Neural progenitor cell (in vitro differentiated cells): Measurements from ENCODE around the gene GAS6.

ENCODE experiments used
- EZH2phosphoT487 ChIP-seq: fragments of 200-600 bp; sonication (generic); IDR thresholded peaks from 2 replicates; pipeline ENCODE4 v1.6.1; 2017; ENCODE audit warnings: antibody characterized with exemption
- TF ChIP-seq, protein P1 (sequence below): fragments of 200-600 bp; sonication (generic); IDR thresholded peaks from 2 replicates; pipeline ENCODE4 v1.5.1; 2017; ENCODE audit warnings: antibody characterized with exemption, mild to moderate bottlenecking

DNA sequence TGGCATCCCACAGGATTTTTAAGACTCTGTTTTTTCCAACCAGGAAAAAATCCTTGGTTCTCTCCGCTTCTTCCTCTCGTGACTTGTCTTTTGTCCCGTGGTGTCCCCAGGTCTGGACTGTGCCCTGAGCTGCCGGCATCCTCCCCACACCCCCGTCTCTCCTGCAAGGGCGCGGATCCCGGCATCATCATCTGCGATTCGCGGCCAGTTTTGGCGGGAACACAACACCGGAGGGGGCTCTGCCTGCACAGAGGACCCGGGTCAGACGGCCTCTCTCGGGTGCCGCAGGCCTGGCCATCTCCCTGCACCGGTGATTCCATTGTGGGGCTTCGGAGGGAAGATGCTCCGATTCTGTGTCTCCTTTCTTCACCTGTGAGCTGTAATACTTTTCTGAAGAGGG is 18.8 kb upstream of the GAS6 start:
- TF ChIP-seq, protein P1, sequence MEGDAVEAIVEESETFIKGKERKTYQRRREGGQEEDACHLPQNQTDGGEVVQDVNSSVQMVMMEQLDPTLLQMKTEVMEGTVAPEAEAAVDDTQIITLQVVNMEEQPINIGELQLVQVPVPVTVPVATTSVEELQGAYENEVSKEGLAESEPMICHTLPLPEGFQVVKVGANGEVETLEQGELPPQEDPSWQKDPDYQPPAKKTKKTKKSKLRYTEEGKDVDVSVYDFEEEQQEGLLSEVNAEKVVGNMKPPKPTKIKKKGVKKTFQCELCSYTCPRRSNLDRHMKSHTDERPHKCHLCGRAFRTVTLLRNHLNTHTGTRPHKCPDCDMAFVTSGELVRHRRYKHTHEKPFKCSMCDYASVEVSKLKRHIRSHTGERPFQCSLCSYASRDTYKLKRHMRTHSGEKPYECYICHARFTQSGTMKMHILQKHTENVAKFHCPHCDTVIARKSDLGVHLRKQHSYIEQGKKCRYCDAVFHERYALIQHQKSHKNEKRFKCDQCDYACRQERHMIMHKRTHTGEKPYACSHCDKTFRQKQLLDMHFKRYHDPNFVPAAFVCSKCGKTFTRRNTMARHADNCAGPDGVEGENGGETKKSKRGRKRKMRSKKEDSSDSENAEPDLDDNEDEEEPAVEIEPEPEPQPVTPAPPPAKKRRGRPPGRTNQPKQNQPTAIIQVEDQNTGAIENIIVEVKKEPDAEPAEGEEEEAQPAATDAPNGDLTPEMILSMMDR, result no peak
- no peak for TF ChIP-seq EZH2phosphoT487
